ENCODE results near the gene LRP6.

Gene LRP6

GRCh38 chr12:12195516-12195915, 71.3 kb downstream of the LRP6 start:
- no peak for DNase-seq (ENCODE audit: low spot score)
- no peak for TF ChIP-seq CTCF (IDR thresholded peaks at IDR 0.05; ENCODE audit: extremely low read depth, missing control alignments)

- no peak for DNase-seq (ENCODE audit: low spot score)
- no peak for TF ChIP-seq CTCF (IDR thresholded peaks at IDR 0.05; ENCODE audit: extremely low read depth, missing control alignments)
Observed at GRCh38 chr12:12195081-12195480, 71.8 kb downstream of the LRP6 start.

GRCh38 chr12:12194206-12194605, 72.6 kb downstream of the LRP6 start:
- TF ChIP-seq CTCF (IDR thresholded peaks at IDR 0.05; ENCODE audit: extremely low read depth, missing control alignments) = no peak
- DNase-seq (ENCODE audit: low spot score) = no peak

- no peak for DNase-seq (ENCODE audit: low spot score)
- no peak for TF ChIP-seq CTCF (IDR thresholded peaks at IDR 0.05; ENCODE audit: extremely low read depth, missing control alignments)
Observed at GRCh38 chr12:12191008-12191407, 75.8 kb downstream of the LRP6 start.

GRCh38 chr12:12190087-12190809, 76.6 kb downstream of the LRP6 start:
- no peak for DNase-seq (ENCODE audit: low spot score)
- no peak for TF ChIP-seq CTCF (IDR thresholded peaks at IDR 0.05; ENCODE audit: extremely low read depth, missing control alignments)

GRCh38 chr12:12185414-12185813, 81.4 kb downstream of the LRP6 start:
- TF ChIP-seq CTCF (IDR thresholded peaks at IDR 0.05; ENCODE audit: extremely low read depth, missing control alignments) = no peak
- DNase-seq (ENCODE audit: low spot score) = no peak

GRCh38 chr12:12182703-12183365, 84.0 kb downstream of the LRP6 start:
- no peak for TF ChIP-seq CTCF (IDR thresholded peaks at IDR 0.05; ENCODE audit: extremely low read depth, missing control alignments)
- DNase-seq (ENCODE audit: low spot score) = no peak

Data from GM20000 (cell line).